WTC11 (cell line): ENCODE measurements around the gene LRRC74B.

Source experiments
- CBFB ChIP-seq: sonication (generic); formaldehyde crosslinking; IDR thresholded peaks from 2 replicates; pipeline ENCODE4 v1.8.1; 2022; ENCODE audit warnings: mild to moderate bottlenecking, low read depth, missing genetic modification reagents
- CTCF ChIP-seq: fragments of 200-600 bp; IDR thresholded peaks from 2 replicates; pipeline ENCODE4 v1.8.0; 2022; ENCODE audit warnings: antibody characterized with exemption
- E2F4 ChIP-seq: sonication (generic); formaldehyde crosslinking; IDR thresholded peaks from 2 replicates; pipeline ENCODE4 v1.8.1; 2022; ENCODE audit warnings: low read depth, mild to moderate bottlenecking, moderate library complexity, missing genetic modification reagents, borderline replicate concordance
- TCF7 ChIP-seq: sonication (generic); formaldehyde crosslinking; IDR thresholded peaks from 2 replicates; pipeline ENCODE4 v1.8.0; 2022; ENCODE audit warnings: mild to moderate bottlenecking, low read depth, missing genetic modification reagents, moderate library complexity
- ZNF281 ChIP-seq: sonication (generic); formaldehyde crosslinking; IDR thresholded peaks from 2 replicates; pipeline ENCODE4 v1.8.0; 2023; ENCODE audit warnings: mild to moderate bottlenecking, missing genetic modification reagents
- TF ChIP-seq, protein P1 (sequence below): sonication (generic); formaldehyde crosslinking; IDR thresholded peaks from 2 replicates; pipeline ENCODE4 v1.8.1; 2022; ENCODE audit warnings: low read depth, missing genetic modification reagents, borderline replicate concordance
- TF ChIP-seq, protein P2 (sequence below): sonication (generic); formaldehyde crosslinking; conservative IDR thresholded peaks from 2 replicates; pipeline ENCODE4 v1.8.1; 2022; ENCODE audit warnings: mild to moderate bottlenecking, missing genetic modification reagents

DNA sequence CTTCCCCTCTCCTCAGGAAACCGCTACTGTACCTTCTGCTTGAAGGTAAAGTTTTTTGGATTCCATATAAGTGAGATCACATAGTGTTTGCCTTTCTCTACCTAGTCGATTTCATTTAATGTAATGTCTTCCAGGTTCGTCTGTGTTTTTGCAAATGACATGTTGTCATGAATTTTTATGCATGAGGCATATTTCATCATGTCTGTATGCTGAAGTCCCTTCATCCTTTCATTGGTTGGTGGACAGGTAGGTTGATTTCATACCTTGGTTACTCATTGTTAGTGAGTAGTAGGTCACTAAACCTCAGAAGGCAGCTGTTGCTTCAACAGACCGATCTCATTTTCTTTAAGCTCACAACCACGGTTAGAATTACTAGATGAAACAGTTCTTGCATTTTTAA, 60.3 kb downstream of the LRRC74B start:
- TF ChIP-seq CBFB (no peak), CTCF (no peak), ZNF281 (CRISPR knock-in tag) (no peak), TCF7 (CRISPR knock-in tag) (no peak), E2F4 (CRISPR knock-in tag) (no peak)
- TF ChIP-seq, protein P1, sequence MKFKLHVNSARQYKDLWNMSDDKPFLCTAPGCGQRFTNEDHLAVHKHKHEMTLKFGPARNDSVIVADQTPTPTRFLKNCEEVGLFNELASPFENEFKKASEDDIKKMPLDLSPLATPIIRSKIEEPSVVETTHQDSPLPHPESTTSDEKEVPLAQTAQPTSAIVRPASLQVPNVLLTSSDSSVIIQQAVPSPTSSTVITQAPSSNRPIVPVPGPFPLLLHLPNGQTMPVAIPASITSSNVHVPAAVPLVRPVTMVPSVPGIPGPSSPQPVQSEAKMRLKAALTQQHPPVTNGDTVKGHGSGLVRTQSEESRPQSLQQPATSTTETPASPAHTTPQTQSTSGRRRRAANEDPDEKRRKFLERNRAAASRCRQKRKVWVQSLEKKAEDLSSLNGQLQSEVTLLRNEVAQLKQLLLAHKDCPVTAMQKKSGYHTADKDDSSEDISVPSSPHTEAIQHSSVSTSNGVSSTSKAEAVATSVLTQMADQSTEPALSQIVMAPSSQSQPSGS (CRISPR knock-in tag): no peak
- TF ChIP-seq, protein P2, sequence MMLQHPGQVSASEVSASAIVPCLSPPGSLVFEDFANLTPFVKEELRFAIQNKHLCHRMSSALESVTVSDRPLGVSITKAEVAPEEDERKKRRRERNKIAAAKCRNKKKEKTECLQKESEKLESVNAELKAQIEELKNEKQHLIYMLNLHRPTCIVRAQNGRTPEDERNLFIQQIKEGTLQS (CRISPR knock-in tag): no peak
